ENCODE data around the gene GRK3.

- TF ChIP-seq POLR2A (IDR thresholded peaks at IDR 0.05; ENCODE audit: extremely low read depth, insufficient read length) (no peak), MAX (IDR thresholded peaks at IDR 0.05; ENCODE audit: low read depth, low read length) (no peak)
- TF ChIP-seq, protein P1, sequence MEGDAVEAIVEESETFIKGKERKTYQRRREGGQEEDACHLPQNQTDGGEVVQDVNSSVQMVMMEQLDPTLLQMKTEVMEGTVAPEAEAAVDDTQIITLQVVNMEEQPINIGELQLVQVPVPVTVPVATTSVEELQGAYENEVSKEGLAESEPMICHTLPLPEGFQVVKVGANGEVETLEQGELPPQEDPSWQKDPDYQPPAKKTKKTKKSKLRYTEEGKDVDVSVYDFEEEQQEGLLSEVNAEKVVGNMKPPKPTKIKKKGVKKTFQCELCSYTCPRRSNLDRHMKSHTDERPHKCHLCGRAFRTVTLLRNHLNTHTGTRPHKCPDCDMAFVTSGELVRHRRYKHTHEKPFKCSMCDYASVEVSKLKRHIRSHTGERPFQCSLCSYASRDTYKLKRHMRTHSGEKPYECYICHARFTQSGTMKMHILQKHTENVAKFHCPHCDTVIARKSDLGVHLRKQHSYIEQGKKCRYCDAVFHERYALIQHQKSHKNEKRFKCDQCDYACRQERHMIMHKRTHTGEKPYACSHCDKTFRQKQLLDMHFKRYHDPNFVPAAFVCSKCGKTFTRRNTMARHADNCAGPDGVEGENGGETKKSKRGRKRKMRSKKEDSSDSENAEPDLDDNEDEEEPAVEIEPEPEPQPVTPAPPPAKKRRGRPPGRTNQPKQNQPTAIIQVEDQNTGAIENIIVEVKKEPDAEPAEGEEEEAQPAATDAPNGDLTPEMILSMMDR (IDR thresholded peaks at IDR 0.05; ENCODE audit: low read depth, low read length): no peak
These were observed 95.9 kb downstream of the GRK3 start for GRCh38 chr22:25660336-25660735.
